GM12864 (cell line): ENCODE measurements around the gene KMT2C.

ENCODE experiments used
- DNase-seq: peaks from one replicate; pipeline ENCODE4 v3.0.0-alpha.2; 2011; ENCODE audit warnings: low read depth
- H3K4me3 ChIP-seq: 2 replicates; pipeline ENCODE4 v1.5.1; 2011; ENCODE audit warnings: mild to moderate bottlenecking, low read depth, low read length, control low read depth
- CTCF ChIP-seq: IDR thresholded peaks from 2 replicates; pipeline ENCODE4 v1.5.1; 2011; ENCODE audit warnings: low read depth, mild to moderate bottlenecking, moderate library complexity, low read length, control low read depth, inconsistent platforms; ENCODE audit errors: missing control alignments

The KMT2C gene

GRCh38 chr7:152140067-152140466 is 295.7 kb downstream of the KMT2C start:
- no peak for DNase-seq
- TF ChIP-seq CTCF: no peak
- H3K4me3 ChIP-seq: no peak overlapping the region

- DNase-seq: no peak
- TF ChIP-seq CTCF: no peak
- H3K4me3 ChIP-seq: no peak overlapping the region
These were observed 298.3 kb downstream of the KMT2C start for GRCh38 chr7:152137476-152138025.

- no peak for TF ChIP-seq CTCF
- no peak for DNase-seq
- H3K4me3 ChIP-seq: no peak overlapping the region
These were observed 299.1 kb downstream of the KMT2C start for GRCh38 chr7:152136686-152137085.

GRCh38 chr7:152133804-152134203 is 302.0 kb downstream of the KMT2C start:
- TF ChIP-seq CTCF: no peak
- H3K4me3 ChIP-seq: no peak overlapping the region

GRCh38 chr7:152132812-152133211 is 303.0 kb downstream of the KMT2C start:
- TF ChIP-seq CTCF: no peak
- no peak overlapping the region for H3K4me3 ChIP-seq
- DNase-seq: no peak

More at GRCh38 chr7:152133804-152134203, 302.0 kb downstream of the KMT2C start:
- DNase-seq: no peak

GRCh38 chr7:152131981-152132494 is 303.8 kb downstream of the KMT2C start:
- no peak for TF ChIP-seq CTCF
- no peak overlapping the region for H3K4me3 ChIP-seq
- DNase-seq: no peak
